CD8-positive, alpha-beta memory T cell (primary cell): ENCODE data around the gene CCDC6. TPM values are rescaled to one million over a fixed set of nuclear protein-coding genes. Genes with fewer than 3 reads are reported as not detected.
"Not testable (repeated sequence)": the region's sequence is repeated elsewhere in the genome, so short reads cannot be mapped to it uniquely, and the experiment has no call there.

Source experiments
- CTCF ChIA-PET: fragments of 350-600 bp; sonication (Branson Sonifier 250); formaldehyde crosslinking; loops from one replicate; lab custom pipeline; 2021; ENCODE audit warnings: antibody characterized with exemption; lab: Charles Lee
- POLR2A ChIA-PET: fragments of 350-600 bp; sonication (Branson Sonifier 250); formaldehyde crosslinking; loops from one replicate; lab custom pipeline; 2021; ENCODE audit warnings: antibody characterized with exemption; lab: Charles Lee
- DNase-seq, 5 donors: peaks; one replicate each; pipeline versions ENCODE4 v3.0.0 to v3.0.0-alpha.2; 2020 to 2022; ENCODE audit warnings: mixed read lengths in 1 of 5
- H3K27ac ChIP-seq: one replicate; pipeline ENCODE4 v1.7.0; 2013; ENCODE audit warnings: low read depth, mild to moderate bottlenecking, low read length, moderate library complexity
- H3K27me3 ChIP-seq: 2 replicates; pipeline ENCODE4 v1.7.0; 2013; ENCODE audit warnings: low read length, mild to moderate bottlenecking; ENCODE audit not compliant: insufficient read depth, poor library complexity, severe bottlenecking
- H3K36me3 ChIP-seq: 2 replicates; pipeline ENCODE4 v1.7.0; 2013; ENCODE audit warnings: mild to moderate bottlenecking, low read length, moderate library complexity; ENCODE audit not compliant: insufficient read depth
- H3K4me1 ChIP-seq: 2 replicates; pipeline ENCODE4 v1.7.0; 2013; ENCODE audit warnings: mild to moderate bottlenecking, low read length, moderate library complexity; ENCODE audit not compliant: insufficient read depth
- H3K4me3 ChIP-seq: 2 replicates; pipeline ENCODE4 v1.7.0; 2013; ENCODE audit warnings: mild to moderate bottlenecking, low read length
- H3K9me3 ChIP-seq: 2 replicates; pipeline ENCODE4 v1.7.0; 2013; ENCODE audit warnings: mild to moderate bottlenecking, low read length
- H3K27ac Mint-ChIP-seq, 8 donors: one replicate each; pipeline ENCODE4 v1.8.0; 2020 to 2021; ENCODE audit warnings: mixed read lengths in 8 of 8, mild to moderate bottlenecking in 6 of 8, inconsistent platforms in 3 of 8, moderate library complexity in 3 of 8
- H3K27me3 Mint-ChIP-seq, 2 donors: one replicate each; pipeline ENCODE4 v1.8.0; 2020 to 2021; ENCODE audit warnings: mixed read lengths in 2 of 2, mild to moderate bottlenecking in 1 of 2, moderate library complexity in 1 of 2
- H3K36me3 Mint-ChIP-seq, 3 donors: one replicate each; pipeline ENCODE4 v1.8.0; 2020 to 2021; ENCODE audit warnings: mixed read lengths in 3 of 3, inconsistent platforms in 1 of 3, mild to moderate bottlenecking in 1 of 3
- H3K4me1 Mint-ChIP-seq, 3 donors: one replicate each; pipeline ENCODE4 v1.8.0; 2020 to 2021; ENCODE audit warnings: mixed read lengths in 3 of 3, inconsistent platforms in 1 of 3, mild to moderate bottlenecking in 1 of 3
- H3K4me3 Mint-ChIP-seq, 7 donors: one replicate each; pipeline ENCODE4 v1.8.0; 2020 to 2021; ENCODE audit warnings: mixed read lengths in 7 of 7, mild to moderate bottlenecking in 6 of 7, moderate library complexity in 4 of 7, inconsistent platforms in 2 of 7
- H3K9me3 Mint-ChIP-seq, 5 donors: one replicate each; pipeline ENCODE4 v1.8.0; 2020 to 2022; ENCODE audit warnings: mixed read lengths in 5 of 5, mild to moderate bottlenecking in 3 of 5, moderate library complexity in 2 of 5, inconsistent platforms in 1 of 5
- polyA plus RNA-seq: library from polyadenylated mRNA; unstranded; fragments of 300-500 nt; fragmentation: Illumina TruSeq; gene quantifications from one replicate; pipeline ENCODE4 v1.2.3, GENCODE V29; 2021
- total RNA-seq, 2 experiments: library from RNA; stranded (reverse); gene quantifications; one replicate each; pipeline ENCODE4 v1.2.3, GENCODE V29; 2021

Gene CCDC6
- total and polyA plus RNA-seq, 3 experiments from 2014 or later = 4.9 to 53.0 (median 52.0) TPM

DNA sequence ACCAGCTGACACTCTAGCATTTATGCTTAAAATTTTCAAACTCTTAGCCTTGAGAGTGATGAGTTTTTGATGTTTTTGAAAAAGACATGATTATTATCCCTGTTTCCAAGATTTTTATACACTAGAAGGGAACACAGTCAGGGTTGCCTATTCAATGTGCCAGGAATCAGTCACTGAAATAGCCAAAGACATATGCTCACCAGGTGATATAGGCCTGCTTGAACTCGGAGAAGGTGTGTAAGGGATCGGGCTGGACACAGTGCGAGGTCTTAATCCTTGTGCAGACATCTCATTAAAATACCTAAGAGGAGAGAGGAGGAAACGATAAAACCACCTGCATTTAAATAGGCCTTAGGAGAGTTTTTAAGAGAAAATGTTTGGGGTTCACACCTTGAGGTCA, 102.1 kb downstream of the CCDC6 start:
- Mint-ChIP-seq H3K4me1 (no peaks in the 10 kb centered on the region), H3K4me3 (no peak overlapping the region), H3K27ac (peak overlapping the region in 1 of 8 donors; percentile 24), H3K36me3 (peaks cover 20 to 89% (median 38%) of the 10 kb centered on the region in 3 donors), H3K9me3 (no peaks in the 10 kb centered on the region), H3K27me3 (no peaks in the 10 kb centered on the region)
- ChIA-PET CTCF (interaction anchor here (1.0 kb wide), 1 partner anchor 102 kb away, joined by 4 read pairs; the partner anchor contains the start of gene CCDC6), POLR2A (no interaction called here)
- no peak for DNase-seq
- H3K27ac ChIP-seq = no peak overlapping the region
- H3K9me3 ChIP-seq = no peaks in the 10 kb centered on the region
- no peaks in the 10 kb centered on the region for H3K4me1 ChIP-seq
- no peak overlapping the region for H3K4me3 ChIP-seq
- H3K27me3 ChIP-seq = no peaks in the 10 kb centered on the region
- H3K36me3 ChIP-seq = peaks cover 32% of the 10 kb centered on the region

DNA sequence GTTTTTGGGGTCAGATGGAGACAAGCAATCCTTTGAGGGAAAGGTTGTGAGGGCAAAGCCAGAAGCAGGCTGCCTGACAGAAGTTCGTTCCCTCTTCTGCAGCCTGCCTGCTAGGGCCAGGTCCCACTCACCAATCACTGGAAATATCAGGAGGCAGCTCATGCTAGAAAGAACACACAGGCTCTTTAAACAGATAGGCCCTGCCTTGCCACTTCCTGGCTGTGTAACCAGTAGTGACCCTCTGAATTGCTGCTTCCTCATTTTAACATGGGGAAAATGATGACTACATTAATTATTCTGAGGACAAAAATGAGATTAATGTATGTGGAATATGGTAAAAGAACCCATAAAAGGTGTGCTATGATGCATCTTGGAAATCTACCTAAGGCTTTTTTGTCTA, 102.6 kb downstream of the CCDC6 start:
- no peaks in the 10 kb centered on the region for H3K27me3 ChIP-seq
- ChIA-PET POLR2A (no interaction called here), CTCF (interaction anchor here (1.0 kb wide), 1 partner anchor 103 kb away, joined by 4 read pairs; the partner anchor contains the start of gene CCDC6)
- H3K4me3 ChIP-seq = no peak overlapping the region
- Mint-ChIP-seq H3K9me3 (no peaks in the 10 kb centered on the region), H3K4me1 (no peaks in the 10 kb centered on the region), H3K36me3 (peaks cover 20 to 89% (median 38%) of the 10 kb centered on the region in 3 donors), H3K27me3 (no peaks in the 10 kb centered on the region), H3K4me3 (no peak overlapping the region), H3K27ac (peak overlapping the region in 1 of 8 donors; percentile 47)
- H3K27ac ChIP-seq = no peak overlapping the region
- peaks cover 32% of the 10 kb centered on the region for H3K36me3 ChIP-seq
- no peaks in the 10 kb centered on the region for H3K9me3 ChIP-seq
- H3K4me1 ChIP-seq = no peaks in the 10 kb centered on the region
- DNase-seq = no peak

- ChIA-PET POLR2A (no interaction called here), CTCF (no interaction called here)
- peak overlapping the region in 1 of 8 donors; percentile 5 for H3K27ac Mint-ChIP-seq
- no peaks in the 10 kb centered on the region for H3K9me3 Mint-ChIP-seq
- no peak overlapping the region for H3K4me3 Mint-ChIP-seq
- Histone ChIP-seq H3K4me3 (no peak overlapping the region), H3K27me3 (no peaks in the 10 kb centered on the region), H3K9me3 (no peaks in the 10 kb centered on the region), H3K36me3 (peaks cover 31% of the 10 kb centered on the region), H3K4me1 (no peaks in the 10 kb centered on the region), H3K27ac (no peak overlapping the region)
- no peaks in the 10 kb centered on the region for H3K27me3 Mint-ChIP-seq
- H3K36me3 Mint-ChIP-seq = peaks cover 22 to 86% (median 42%) of the 10 kb centered on the region in 3 donors
- DNase-seq = no peak
- no peaks in the 10 kb centered on the region for H3K4me1 Mint-ChIP-seq
Measured at GRCh38 chr10:59801171-59801570, 105.2 kb downstream of the CCDC6 start.

DNA sequence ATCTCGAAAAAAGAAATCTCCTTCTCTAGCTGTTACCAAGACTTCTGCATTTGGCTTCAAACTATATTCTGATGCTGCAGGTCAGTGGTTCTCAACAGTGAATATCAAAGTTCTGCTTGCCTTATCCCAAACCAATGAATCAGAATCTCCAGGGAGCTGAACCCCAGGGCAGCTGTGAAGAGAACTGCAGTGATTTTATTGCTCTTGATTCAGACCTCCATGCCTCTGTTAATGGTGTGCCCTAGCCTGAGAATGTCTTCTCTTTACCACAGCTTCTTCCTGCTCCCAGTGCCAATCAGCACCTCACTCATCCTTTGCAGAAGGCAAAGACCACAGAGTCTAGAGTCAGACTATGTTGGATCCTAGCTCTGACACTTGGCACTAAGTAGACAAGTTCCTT, 106.9 kb downstream of the CCDC6 start:
- Histone ChIP-seq H3K27me3 (no peaks in the 10 kb centered on the region), H3K4me3 (no peak overlapping the region), H3K9me3 (no peaks in the 10 kb centered on the region), H3K27ac (no peak overlapping the region), H3K4me1 (no peaks in the 10 kb centered on the region), H3K36me3 (peaks cover 26% of the 10 kb centered on the region)
- CTCF ChIA-PET = interaction anchor here (2.0 kb wide), 1 partner anchor 10 kb away, joined by 5 read pairs; no protein-coding TSS in a partner anchor
- no peak overlapping the region for H3K4me3 Mint-ChIP-seq
- no peak overlapping the region for H3K27ac Mint-ChIP-seq
- no peaks in the 10 kb centered on the region for H3K4me1 Mint-ChIP-seq
- no peaks in the 10 kb centered on the region for H3K9me3 Mint-ChIP-seq
- POLR2A ChIA-PET = no interaction called here
- H3K27me3 Mint-ChIP-seq = no peaks in the 10 kb centered on the region
- DNase-seq = no peak
- H3K36me3 Mint-ChIP-seq = peaks cover 32 to 86% (median 34%) of the 10 kb centered on the region in 3 donors

DNA sequence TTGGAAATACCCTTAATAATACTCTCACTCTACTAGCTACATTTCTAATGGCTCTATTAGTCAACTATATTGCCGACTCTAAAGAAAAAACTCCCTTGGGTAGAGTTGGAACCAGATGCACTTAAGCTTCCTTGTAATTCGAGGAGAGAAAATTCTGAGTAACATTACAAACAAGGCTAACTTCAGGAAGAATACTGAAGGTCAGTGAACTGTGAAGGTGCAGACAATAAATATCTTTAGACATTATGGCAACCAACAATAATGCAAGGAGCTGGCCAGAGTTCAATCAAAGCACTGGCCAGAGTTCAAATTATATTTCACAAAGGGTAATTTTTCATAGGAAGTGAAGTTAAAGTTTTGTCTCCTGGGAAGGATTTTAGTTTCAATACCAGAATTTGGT, 112.4 kb downstream of the CCDC6 start:
- CTCF ChIA-PET = no interaction called here
- Mint-ChIP-seq H3K27me3 (no peaks in the 10 kb centered on the region), H3K9me3 (no peaks in the 10 kb centered on the region), H3K4me1 (no peaks in the 10 kb centered on the region), H3K4me3 (no peak overlapping the region), H3K27ac (peak overlapping the region in 1 of 8 donors; percentile 54), H3K36me3 (peaks cover 38 to 87% (median 38%) of the 10 kb centered on the region in 3 donors)
- Histone ChIP-seq H3K9me3 (no peaks in the 10 kb centered on the region), H3K27ac (no peak overlapping the region), H3K4me3 (no peak overlapping the region), H3K36me3 (peaks cover 36% of the 10 kb centered on the region), H3K4me1 (no peaks in the 10 kb centered on the region), H3K27me3 (no peaks in the 10 kb centered on the region)
- no peak for DNase-seq
- POLR2A ChIA-PET = no interaction called here

DNA sequence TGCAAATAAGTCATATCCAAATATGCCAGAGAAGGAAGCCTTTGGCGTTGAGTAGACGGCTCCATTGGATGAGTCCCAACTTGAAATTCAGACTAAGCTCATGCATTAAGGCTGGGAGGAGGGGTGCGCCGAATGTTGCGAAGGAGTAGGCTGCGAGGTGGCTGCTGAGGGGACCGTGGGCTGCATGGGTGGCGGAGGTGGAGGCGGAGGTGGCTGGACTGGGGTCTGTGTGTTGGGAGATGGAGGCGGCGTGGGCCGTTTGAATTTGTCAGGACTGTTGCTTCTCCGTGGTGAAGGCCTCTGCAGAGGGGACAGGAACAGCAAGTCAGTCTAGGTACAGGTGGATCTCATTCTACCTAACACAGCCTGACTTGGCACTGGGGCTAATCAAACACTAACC, 113.5 kb downstream of the CCDC6 start:
- H3K4me3 ChIP-seq = no peak overlapping the region
- ChIA-PET CTCF (no interaction called here), POLR2A (no interaction called here)
- no peaks in the 10 kb centered on the region for H3K9me3 ChIP-seq
- no peak overlapping the region for H3K27ac Mint-ChIP-seq
- peaks cover 33% of the 10 kb centered on the region for H3K36me3 ChIP-seq
- H3K4me1 Mint-ChIP-seq = no peaks in the 10 kb centered on the region
- H3K4me3 Mint-ChIP-seq = no peak overlapping the region
- no peaks in the 10 kb centered on the region for H3K27me3 ChIP-seq
- H3K9me3 Mint-ChIP-seq = no peaks in the 10 kb centered on the region
- H3K27ac ChIP-seq = no peak overlapping the region
- H3K4me1 ChIP-seq = no peaks in the 10 kb centered on the region
- no peaks in the 10 kb centered on the region for H3K27me3 Mint-ChIP-seq
- DNase-seq = no peak
- peaks cover 33 to 87% (median 38%) of the 10 kb centered on the region in 3 donors for H3K36me3 Mint-ChIP-seq

DNA sequence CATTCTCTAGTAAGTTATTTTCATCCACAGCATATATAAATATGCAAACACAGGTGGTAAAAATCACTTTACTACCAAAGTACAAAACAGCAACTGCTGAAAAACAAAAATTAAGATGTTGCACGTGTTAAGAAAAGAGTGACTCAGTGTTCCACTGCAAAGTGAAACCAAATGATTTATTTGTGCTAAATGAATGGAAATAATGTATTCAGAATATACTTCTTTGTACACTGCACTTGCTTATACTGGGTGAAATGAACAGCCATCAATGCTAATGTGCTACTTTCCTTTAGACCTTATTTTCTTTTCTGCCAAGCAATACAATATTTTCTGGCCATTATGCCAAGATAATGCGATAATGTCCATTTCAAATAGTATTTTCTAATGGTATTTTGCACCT, 114.8 kb downstream of the CCDC6 start:
- Mint-ChIP-seq H3K27me3 (no peaks in the 10 kb centered on the region), H3K4me3 (no peak overlapping the region), H3K36me3 (peaks cover 28 to 79% (median 31%) of the 10 kb centered on the region in 3 donors), H3K4me1 (no peaks in the 10 kb centered on the region), H3K27ac (no peak overlapping the region), H3K9me3 (no peaks in the 10 kb centered on the region)
- H3K9me3 ChIP-seq = no peaks in the 10 kb centered on the region
- DNase-seq = no peak
- H3K27ac ChIP-seq = no peak overlapping the region
- peaks cover 31% of the 10 kb centered on the region for H3K36me3 ChIP-seq
- H3K4me3 ChIP-seq = no peak overlapping the region
- H3K4me1 ChIP-seq = no peaks in the 10 kb centered on the region
- ChIA-PET CTCF (no interaction called here), POLR2A (no interaction called here)
- H3K27me3 ChIP-seq = no peaks in the 10 kb centered on the region

DNA sequence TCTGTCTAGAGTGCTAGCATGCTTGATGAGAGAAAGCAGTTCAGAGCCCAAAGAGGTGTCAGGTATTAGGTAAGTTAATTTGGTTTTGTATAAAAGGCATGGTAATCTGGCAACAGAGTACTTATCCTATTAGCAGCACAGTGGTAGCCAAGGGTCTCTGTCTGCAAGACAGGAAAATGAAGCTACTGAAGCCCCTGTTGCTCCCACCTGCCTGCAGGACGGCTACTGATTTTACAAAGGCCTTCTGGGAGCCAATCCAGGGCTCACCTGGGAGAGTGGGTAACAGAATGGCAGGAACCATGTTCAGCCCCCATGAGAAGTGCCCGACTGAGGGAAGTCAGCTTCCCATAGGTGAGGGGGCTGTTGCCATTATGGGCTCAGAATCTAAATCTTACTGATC, 116.3 kb downstream of the CCDC6 start:
- Mint-ChIP-seq H3K4me3 (peak overlapping the region in 1 of 7 donors; percentile 23), H3K36me3 (peaks cover 26 to 65% (median 26%) of the 10 kb centered on the region in 3 donors)
- H3K4me1 ChIP-seq, H3K9me3 ChIP-seq, H3K27ac ChIP-seq, H3K27ac Mint-ChIP-seq, H3K9me3 Mint-ChIP-seq, H3K27me3 ChIP-seq, H3K4me3 ChIP-seq, H3K4me1 Mint-ChIP-seq, DNase-seq, POLR2A ChIA-PET, CTCF ChIA-PET, H3K27me3 Mint-ChIP-seq: not testable (repeated sequence)
- H3K36me3 ChIP-seq = peaks cover 26% of the 10 kb centered on the region
